HepG2 (cell line): ENCODE measurements around the gene SPART. TPM values are rescaled to one million over a fixed set of nuclear protein-coding genes. Genes with fewer than 3 reads are reported as not detected.

Source experiments
- ATF3 ChIP-seq: sonication (generic); formaldehyde crosslinking; IDR thresholded peaks from 2 replicates; pipeline ENCODE4 v1.4.0; 2020; ENCODE audit warnings: missing genetic modification reagents
- CBX2 ChIP-seq, 2 experiments: fragments of 200-600 bp in 1 of 2; sonication (generic); formaldehyde crosslinking in 1 of 2; IDR thresholded peaks; 2 replicates each; pipeline versions ENCODE4 v1.7.0 to v1.8.1; 2018 to 2022; ENCODE audit warnings: low read depth in 2 of 2, low read length in 1 of 2, mild to moderate bottlenecking in 1 of 2, missing genetic modification reagents in 1 of 2
- DZIP1 ChIP-seq: sonication (generic); formaldehyde crosslinking; IDR thresholded peaks from 2 replicates; pipeline ENCODE4 v1.5.0; 2020; ENCODE audit warnings: mild to moderate bottlenecking, missing genetic modification reagents
- EED ChIP-seq: sonication (generic); formaldehyde crosslinking; IDR thresholded peaks from 2 replicates; pipeline ENCODE4 v1.5.0; 2020; ENCODE audit warnings: mild to moderate bottlenecking, missing genetic modification reagents
- NCOR1 ChIP-seq: fragments of 200-600 bp; sonication (generic); IDR thresholded peaks from 2 replicates; pipeline ENCODE4 v1.7.0; 2017; ENCODE audit warnings: antibody characterized with exemption, low read length, borderline replicate concordance
- PITX1 ChIP-seq: sonication (generic); formaldehyde crosslinking; IDR thresholded peaks from 2 replicates; pipeline ENCODE4 v1.5.1; 2020; ENCODE audit warnings: mild to moderate bottlenecking, missing genetic modification reagents
- PLSCR1 ChIP-seq: sonication (generic); formaldehyde crosslinking; IDR thresholded peaks from 2 replicates; pipeline ENCODE4 v1.5.0; 2020; ENCODE audit warnings: missing genetic modification reagents, mild to moderate bottlenecking, borderline replicate concordance
- RARG ChIP-seq: sonication (generic); formaldehyde crosslinking; IDR thresholded peaks from 2 replicates; pipeline ENCODE4 v1.4.0; 2020; ENCODE audit warnings: low read depth, mild to moderate bottlenecking, missing genetic modification reagents
- SIX4 ChIP-seq: sonication (generic); formaldehyde crosslinking; IDR thresholded peaks from 2 replicates; pipeline ENCODE4 v1.4.0; 2020; ENCODE audit warnings: missing genetic modification reagents
- SOX6 ChIP-seq, 2 experiments: fragments of 450-650 bp in 1 of 2; sonication (generic) in 1 of 2; formaldehyde crosslinking in 1 of 2; IDR thresholded peaks; 2 replicates each; pipeline versions ENCODE4 v1.4.0 to v1.6.1; 2017 to 2020; ENCODE audit warnings: antibody characterized with exemption in 1 of 2, mild to moderate bottlenecking in 1 of 2, missing genetic modification reagents in 1 of 2
- UBTF ChIP-seq: sonication (generic); formaldehyde crosslinking; IDR thresholded peaks from 2 replicates; pipeline ENCODE4 v1.4.0; 2020; ENCODE audit warnings: mild to moderate bottlenecking, missing genetic modification reagents
- ZBTB14 ChIP-seq: sonication (generic); formaldehyde crosslinking; IDR thresholded peaks from 2 replicates; pipeline ENCODE4 v1.4.0; 2020; ENCODE audit warnings: missing genetic modification reagents
- ZFX ChIP-seq: sonication (generic); formaldehyde crosslinking; IDR thresholded peaks from 2 replicates; pipeline ENCODE4 v1.4.0; 2020; ENCODE audit warnings: mild to moderate bottlenecking, low read depth, missing genetic modification reagents, moderate library complexity
- ZNF12 ChIP-seq: sonication (generic); formaldehyde crosslinking; IDR thresholded peaks from 2 replicates; pipeline ENCODE4 v1.5.0; 2020; ENCODE audit warnings: missing genetic modification reagents
- ZNF232 ChIP-seq: sonication (generic); formaldehyde crosslinking; IDR thresholded peaks from 2 replicates; pipeline ENCODE4 v1.4.0; 2020; ENCODE audit warnings: missing genetic modification reagents, borderline replicate concordance
- ZNF24 ChIP-seq: fragments of 450-650 bp; IDR thresholded peaks from 2 replicates; pipeline ENCODE4 v1.6.1; 2017; ENCODE audit warnings: antibody characterized with exemption, mild to moderate bottlenecking
- ZNF335 ChIP-seq: sonication (generic); formaldehyde crosslinking; IDR thresholded peaks from 2 replicates; pipeline ENCODE4 v1.4.0; 2020; ENCODE audit warnings: missing genetic modification reagents
- ZNF543 ChIP-seq: sonication (generic); formaldehyde crosslinking; IDR thresholded peaks from 2 replicates; pipeline ENCODE4 v1.4.0; 2020; ENCODE audit warnings: mild to moderate bottlenecking, missing genetic modification reagents
- ZNF569 ChIP-seq: sonication (generic); formaldehyde crosslinking; IDR thresholded peaks from 2 replicates; pipeline ENCODE4 v1.5.0; 2020; ENCODE audit warnings: mild to moderate bottlenecking, missing genetic modification reagents, moderate library complexity, borderline replicate concordance
- ZNF670 ChIP-seq: sonication (generic); formaldehyde crosslinking; IDR thresholded peaks from 2 replicates; pipeline ENCODE4 v1.8.0; 2022; ENCODE audit warnings: mild to moderate bottlenecking, missing genetic modification reagents, borderline replicate concordance
- ZNF883 ChIP-seq: sonication (generic); formaldehyde crosslinking; IDR thresholded peaks from 2 replicates; pipeline ENCODE4 v1.5.1; 2020; ENCODE audit warnings: mild to moderate bottlenecking, missing genetic modification reagents; ENCODE audit errors: not compliant biosample characterization
- polyA plus RNA-seq, 8 experiments: library from polyadenylated mRNA; depleted of rRNA in 3 of 8; stranded (reverse) in 7 of 8; unstranded in 1 of 8; fragments of >200 nt; fragmentation: Illumina TruSeq in 4 of 8; extraction: Trizol in 4 of 8; gene quantifications; 2 replicates each; pipeline versions ENCODE4 v1.2.1 to v1.2.3, GENCODE V29; 2011 to 2016; ENCODE audit warnings: low read depth in 4 of 8, missing spikeins in 1 of 8, mixed read lengths in 1 of 8; ENCODE audit not compliant: insufficient read depth in 1 of 8
- total RNA-seq, 5 experiments: library from RNA; depleted of rRNA; stranded (reverse); fragments of >200 nt; fragmentation: Illumina TruSeq; extraction: Trizol; gene quantifications; 2 replicates each; pipeline ENCODE4 v1.2.3, GENCODE V29; 2016; ENCODE audit warnings: low read depth in 1 of 5

Gene SPART
- total and polyA plus RNA-seq, 2 of the 13 experiments (the other 11 are each of a cell fraction or from before 2014, with no cell fraction given): 8.9 to 28.8 TPM

- TF ChIP-seq DZIP1 (CRISPR knock-in tag) (no peak), ZNF569 (no peak), ZBTB14 (CRISPR knock-in tag) (no peak), NCOR1 (no peak), RARG (CRISPR knock-in tag) (no peak), SIX4 (CRISPR knock-in tag) (no peak), EED (CRISPR knock-in tag) (no peak), SOX6 (IDR thresholded peaks at IDR 0.05) (no peak), SOX6 (CRISPR knock-in tag; IDR thresholded peaks at IDR 0.05) (0 out of 2 replicates have a peak, but pooled peaks have one; percentile 25), ZNF232 (CRISPR knock-in tag) (no peak), PLSCR1 (no peak), PITX1 (CRISPR knock-in tag) (no peak), UBTF (0 out of 2 replicates have a peak, but pooled peaks have one; percentile 18), CBX2 (IDR thresholded peaks at IDR 0.05; ENCODE audit: low read depth, low read length) (no peak), CBX2 (CRISPR knock-in tag; IDR thresholded peaks at IDR 0.05; ENCODE audit: low read depth) (no peak), ZNF543 (CRISPR knock-in tag) (no peak), ZNF12 (CRISPR knock-in tag) (no peak), ZNF335 (CRISPR knock-in tag) (no peak), ZNF883 (CRISPR knock-in tag) (no peak), ATF3 (CRISPR knock-in tag) (no peak), ZFX (no peak), ZNF670 (no peak), ZNF24 (no peak)
Observed at GRCh38 chr13:36297366-36298338, 48.5 kb downstream of the SPART start, which contains the start of gene CCDC169 (continued).
